Ishikawa (cell line): ENCODE results near the gene TCEAL9.

Experiments
- TAF1 ChIP-seq: IDR thresholded peaks from 2 replicates; pipeline ENCODE4 v1.6.1; 2012; ENCODE audit warnings: low read depth, mild to moderate bottlenecking
- TF ChIP-seq, protein P1 (sequence below): IDR thresholded peaks from 2 replicates; pipeline ENCODE4 v1.6.1; 2012; ENCODE audit warnings: low read depth, mild to moderate bottlenecking
- TF ChIP-seq, protein P2 (sequence below): IDR thresholded peaks from 2 replicates; pipeline ENCODE4 v1.6.1; 2012

DNA sequence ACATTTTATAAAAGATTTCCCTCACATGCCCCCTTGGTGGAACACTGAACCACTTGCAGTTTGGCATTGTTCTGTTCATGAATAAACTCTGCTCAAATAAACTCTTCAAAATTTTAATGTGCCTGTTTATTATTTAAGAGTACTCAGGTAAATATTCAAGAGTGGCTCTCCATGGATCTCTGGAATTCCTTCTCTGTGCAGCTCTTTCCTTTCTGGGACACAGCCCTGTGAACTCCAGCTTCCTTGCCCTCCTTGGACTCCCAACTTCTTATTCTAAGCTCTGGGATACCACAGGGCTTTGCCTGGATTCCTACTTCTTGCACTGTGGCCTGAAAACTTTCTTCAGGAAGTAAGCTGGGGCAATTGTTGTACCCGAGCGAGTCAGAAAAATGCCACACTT lies 28.4 kb downstream of the TCEAL9 start:
- TF ChIP-seq, protein P1, sequence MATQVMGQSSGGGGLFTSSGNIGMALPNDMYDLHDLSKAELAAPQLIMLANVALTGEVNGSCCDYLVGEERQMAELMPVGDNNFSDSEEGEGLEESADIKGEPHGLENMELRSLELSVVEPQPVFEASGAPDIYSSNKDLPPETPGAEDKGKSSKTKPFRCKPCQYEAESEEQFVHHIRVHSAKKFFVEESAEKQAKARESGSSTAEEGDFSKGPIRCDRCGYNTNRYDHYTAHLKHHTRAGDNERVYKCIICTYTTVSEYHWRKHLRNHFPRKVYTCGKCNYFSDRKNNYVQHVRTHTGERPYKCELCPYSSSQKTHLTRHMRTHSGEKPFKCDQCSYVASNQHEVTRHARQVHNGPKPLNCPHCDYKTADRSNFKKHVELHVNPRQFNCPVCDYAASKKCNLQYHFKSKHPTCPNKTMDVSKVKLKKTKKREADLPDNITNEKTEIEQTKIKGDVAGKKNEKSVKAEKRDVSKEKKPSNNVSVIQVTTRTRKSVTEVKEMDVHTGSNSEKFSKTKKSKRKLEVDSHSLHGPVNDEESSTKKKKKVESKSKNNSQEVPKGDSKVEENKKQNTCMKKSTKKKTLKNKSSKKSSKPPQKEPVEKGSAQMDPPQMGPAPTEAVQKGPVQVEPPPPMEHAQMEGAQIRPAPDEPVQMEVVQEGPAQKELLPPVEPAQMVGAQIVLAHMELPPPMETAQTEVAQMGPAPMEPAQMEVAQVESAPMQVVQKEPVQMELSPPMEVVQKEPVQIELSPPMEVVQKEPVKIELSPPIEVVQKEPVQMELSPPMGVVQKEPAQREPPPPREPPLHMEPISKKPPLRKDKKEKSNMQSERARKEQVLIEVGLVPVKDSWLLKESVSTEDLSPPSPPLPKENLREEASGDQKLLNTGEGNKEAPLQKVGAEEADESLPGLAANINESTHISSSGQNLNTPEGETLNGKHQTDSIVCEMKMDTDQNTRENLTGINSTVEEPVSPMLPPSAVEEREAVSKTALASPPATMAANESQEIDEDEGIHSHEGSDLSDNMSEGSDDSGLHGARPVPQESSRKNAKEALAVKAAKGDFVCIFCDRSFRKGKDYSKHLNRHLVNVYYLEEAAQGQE = no peak
- TF ChIP-seq TAF1 = no peak
- TF ChIP-seq, protein P2, sequence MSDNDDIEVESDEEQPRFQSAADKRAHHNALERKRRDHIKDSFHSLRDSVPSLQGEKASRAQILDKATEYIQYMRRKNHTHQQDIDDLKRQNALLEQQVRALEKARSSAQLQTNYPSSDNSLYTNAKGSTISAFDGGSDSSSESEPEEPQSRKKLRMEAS = no peak
